GM21423 (cell line): ENCODE data around the gene CEP68.
"Not testable (repeated sequence)": the region's sequence is repeated elsewhere in the genome, so short reads cannot be mapped to it uniquely, and the experiment has no call there.

Experiments
- ATAC-seq: cut with Tn5 transposase; IDR thresholded peaks from one replicate; pipeline ENCODE4 v1.9.1; 2021; ENCODE audit warnings: mild to moderate bottlenecking, moderate library complexity; ENCODE audit not compliant: unreplicated experiment

Gene CEP68

GRCh38 chr2:65030476-65031332, 25.5 kb upstream of the CEP68 start:
- ATAC-seq = no peak

GRCh38 chr2:65031341-65032018, 24.7 kb upstream of the CEP68 start:
- peak; percentile 40 for ATAC-seq

- ATAC-seq = no peak
Observed at GRCh38 chr2:65032019-65032975, 23.9 kb upstream of the CEP68 start.

- no peak for ATAC-seq
Observed at GRCh38 chr2:65033178-65033577, 23.0 kb upstream of the CEP68 start.

GRCh38 chr2:65033667-65034066, 22.5 kb upstream of the CEP68 start:
- ATAC-seq = not testable (repeated sequence)

GRCh38 chr2:65035351-65035943, 20.8 kb upstream of the CEP68 start:
- ATAC-seq = no peak

GRCh38 chr2:65037178-65037577, 19.0 kb upstream of the CEP68 start:
- ATAC-seq = no peak

- ATAC-seq = no peak
Observed at GRCh38 chr2:65039640-65040039, 16.6 kb upstream of the CEP68 start.

GRCh38 chr2:65040400-65041261, 15.6 kb upstream of the CEP68 start:
- ATAC-seq = peak; percentile 83

GRCh38 chr2:65043001-65043400, 13.2 kb upstream of the CEP68 start:
- ATAC-seq = no peak

GRCh38 chr2:65044097-65044735, 12.0 kb upstream of the CEP68 start:
- no peak for ATAC-seq

- no peak for ATAC-seq
Observed at GRCh38 chr2:65045651-65046050, 10.6 kb upstream of the CEP68 start.

GRCh38 chr2:65046633-65047407, 9.4 kb upstream of the CEP68 start:
- no peak for ATAC-seq

GRCh38 chr2:65049010-65049639, 7.1 kb upstream of the CEP68 start:
- no peak for ATAC-seq

GRCh38 chr2:65050931-65051330, 5.3 kb upstream of the CEP68 start:
- ATAC-seq = no peak

- ATAC-seq = peak; percentile 46
Observed at GRCh38 chr2:65053199-65053598, 3.0 kb upstream of the CEP68 start.

- ATAC-seq = no peak
Observed at GRCh38 chr2:65054749-65055421, 1.3 kb upstream of the CEP68 start.
